ENCODE measurements around the gene PRTG.
A peak's percentile ranks its signal among the peaks of the same experiment; 100 is the strongest.
"Not testable (repeated sequence)": the region's sequence is repeated elsewhere in the genome, so short reads cannot be mapped to it uniquely, and the experiment has no call there.

PRTG gene

DNA sequence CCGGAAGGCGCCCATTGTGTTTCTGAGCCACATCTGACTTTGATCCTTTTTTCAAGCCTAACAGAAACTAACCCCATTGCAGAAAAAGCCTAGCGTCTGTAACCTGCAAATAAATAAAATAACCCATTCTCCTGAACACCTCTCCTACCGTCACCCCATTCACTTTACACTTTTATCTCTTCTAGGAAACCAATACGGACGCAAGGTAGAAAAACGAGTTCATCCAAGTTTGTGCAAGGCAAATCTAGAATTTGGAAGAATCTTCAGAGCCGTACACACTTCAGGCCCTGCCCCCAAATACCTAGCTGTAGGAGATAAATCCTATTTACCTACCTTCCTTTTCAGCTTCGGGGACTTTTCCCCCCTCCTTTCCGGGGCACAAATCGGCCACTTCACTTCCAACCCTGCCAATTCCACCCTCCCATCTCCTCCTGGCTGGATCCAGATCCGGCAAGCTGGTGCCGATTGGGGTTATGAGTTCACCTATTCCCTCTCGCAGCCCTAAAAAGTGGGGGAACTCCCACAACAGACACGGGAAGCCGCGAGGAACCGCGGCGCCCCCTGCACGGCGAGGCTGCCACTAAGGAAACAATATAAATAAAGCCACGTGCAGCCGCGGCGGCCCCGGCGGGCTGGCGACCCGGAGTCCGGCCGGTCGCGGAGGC, 987 bp downstream of the PRTG start:
- DNase-seq = peak; percentile 20

DNA sequence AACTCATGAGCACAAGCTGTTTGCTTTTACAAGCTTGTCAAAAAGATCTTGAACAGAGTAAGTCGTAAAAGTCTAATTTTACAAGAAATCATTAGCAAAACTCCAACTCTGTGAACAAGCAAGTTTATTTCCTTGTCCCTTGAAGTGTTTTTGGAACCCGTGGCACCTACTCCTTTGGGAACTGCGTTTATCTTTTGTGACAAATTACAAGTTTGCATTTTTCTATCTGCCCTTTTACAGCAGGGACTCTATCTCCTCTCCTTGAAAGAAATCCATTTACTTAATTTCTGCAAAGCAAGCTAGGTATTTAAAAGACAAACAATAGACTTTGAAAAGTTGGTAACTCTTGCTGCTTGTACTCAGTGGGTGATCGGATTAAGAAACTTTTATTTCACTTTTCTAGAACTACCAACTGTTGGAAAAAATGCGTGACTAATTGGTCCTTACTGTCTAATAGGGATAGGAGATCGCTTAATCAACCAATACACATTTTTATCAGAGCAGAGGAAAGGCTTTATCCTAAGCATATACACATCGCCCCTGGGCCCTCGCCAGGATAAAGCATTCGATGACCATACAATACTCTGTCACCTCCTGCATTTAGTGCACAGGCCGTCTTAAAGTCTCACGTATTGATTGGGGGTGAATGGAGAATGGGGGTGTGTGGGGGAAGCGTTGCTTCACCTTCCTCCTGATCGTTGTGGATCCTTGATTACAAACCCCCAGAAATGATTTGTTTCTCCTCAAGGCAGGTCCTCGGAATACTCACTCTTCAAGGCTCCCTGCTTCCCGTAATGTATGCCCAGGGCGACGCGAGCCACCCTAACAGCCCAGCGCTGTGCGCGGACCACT, 1.7 kb downstream of the PRTG start:
- no peak for DNase-seq

DNA sequence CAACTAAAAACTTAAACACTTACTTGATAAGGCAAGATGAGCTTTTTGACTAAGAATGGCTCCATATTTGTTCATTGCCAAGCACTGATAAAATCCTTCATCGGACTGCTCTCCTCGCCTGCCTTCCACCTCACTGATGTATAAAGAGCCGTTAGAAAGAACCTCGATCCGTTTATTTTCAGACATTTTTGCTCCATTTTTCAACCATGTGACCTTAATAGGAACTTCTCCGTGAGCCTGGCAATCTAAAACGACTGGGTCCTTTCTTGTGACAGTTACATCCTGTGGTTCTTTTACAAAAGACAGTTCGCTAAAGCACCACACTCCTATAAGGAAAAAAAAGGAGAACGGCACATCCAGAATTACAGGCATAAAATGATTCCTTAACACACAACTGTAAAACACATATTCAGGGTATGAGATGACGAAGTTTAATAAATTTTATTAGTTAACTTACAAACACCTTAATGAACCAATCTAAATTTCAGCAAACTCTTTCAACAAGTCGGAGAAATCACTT, 2.5 kb downstream of the PRTG start:
- no peak for DNase-seq

GRCh38 chr15:55739641-55740040, 3.3 kb downstream of the PRTG start:
- no peak for DNase-seq

GRCh38 chr15:55738715-55739114, 4.2 kb downstream of the PRTG start:
- DNase-seq = no peak

GRCh38 chr15:55737373-55737772, 5.6 kb downstream of the PRTG start:
- no peak for DNase-seq

DNA sequence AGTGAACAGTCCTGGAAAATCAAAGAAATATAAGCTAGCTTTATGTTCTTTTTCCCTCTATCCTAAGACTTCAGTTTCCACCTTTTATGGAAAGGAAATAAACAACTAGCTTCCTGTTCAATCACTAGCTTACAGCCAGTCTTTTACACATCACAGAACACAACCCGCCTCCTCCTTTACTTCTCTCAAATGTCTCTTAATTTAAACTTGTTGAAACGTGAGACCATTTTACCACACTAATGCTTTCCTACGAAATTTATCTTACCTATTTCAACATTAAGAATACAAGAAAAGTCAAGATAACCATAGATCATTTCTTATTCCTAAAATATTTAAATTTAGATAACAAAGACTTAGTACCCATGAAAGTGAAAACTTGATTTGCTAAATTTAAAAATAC, 6.2 kb downstream of the PRTG start:
- DNase-seq = no peak

GRCh38 chr15:55734641-55735040, 8.3 kb downstream of the PRTG start:
- no peak for DNase-seq

DNA sequence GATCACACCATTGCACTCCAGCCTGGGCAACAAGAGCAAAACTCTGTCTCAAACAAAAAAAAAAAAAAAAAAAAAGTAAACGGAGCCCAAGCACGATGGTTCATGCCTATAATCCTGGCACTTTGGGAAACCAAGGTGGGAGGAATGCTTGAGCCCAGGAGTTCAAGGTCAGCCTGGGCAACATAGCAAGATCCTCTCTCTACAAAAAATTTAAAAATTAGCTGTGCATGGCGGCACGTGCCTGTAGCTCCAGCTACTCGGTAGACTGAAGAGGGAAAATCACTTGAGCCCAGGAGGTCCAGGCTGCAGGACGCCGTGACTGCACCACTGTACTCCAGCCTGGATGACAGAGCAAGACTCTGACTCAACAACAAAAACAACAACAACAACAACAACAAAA, 9.5 kb downstream of the PRTG start:
- not testable (repeated sequence) for DNase-seq

- DNase-seq = no peak
Observed at GRCh38 chr15:55721554-55722185, 21.3 kb downstream of the PRTG start.

GRCh38 chr15:55715355-55716076, 27.4 kb downstream of the PRTG start:
- DNase-seq = no peak

DNA sequence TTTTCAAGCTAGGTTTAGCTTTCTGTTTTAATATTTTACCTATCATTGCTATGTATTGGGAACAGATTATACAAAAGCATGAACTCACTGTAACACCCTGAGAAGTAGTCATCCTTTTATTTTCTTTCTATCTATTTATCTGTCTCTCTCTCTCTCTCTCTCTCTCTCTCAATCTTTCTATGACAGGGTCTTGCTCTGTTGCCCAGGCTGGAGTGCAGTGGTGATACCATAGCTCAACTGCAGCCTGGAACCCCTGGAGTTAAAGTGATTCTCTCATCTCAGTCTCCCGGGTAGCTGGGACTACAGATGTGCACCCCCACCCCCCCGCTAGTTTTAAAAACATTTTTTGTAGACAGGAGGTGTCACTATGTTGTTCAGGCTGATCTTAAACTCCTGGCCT, 28.9 kb downstream of the PRTG start:
- no peak for DNase-seq

- no peak for DNase-seq
Observed at GRCh38 chr15:55712363-55712762, 30.6 kb downstream of the PRTG start.

GRCh38 chr15:55710286-55710685, 32.7 kb downstream of the PRTG start:
- no peak for DNase-seq

- no peak for DNase-seq
Observed at GRCh38 chr15:55709458-55709857, 33.5 kb downstream of the PRTG start.

- no peak for DNase-seq
Observed at GRCh38 chr15:55708720-55709119, 34.2 kb downstream of the PRTG start.

GRCh38 chr15:55707951-55708350, 35.0 kb downstream of the PRTG start:
- DNase-seq = no peak

GRCh38 chr15:55707518-55707917, 35.4 kb downstream of the PRTG start:
- DNase-seq = no peak

DNA sequence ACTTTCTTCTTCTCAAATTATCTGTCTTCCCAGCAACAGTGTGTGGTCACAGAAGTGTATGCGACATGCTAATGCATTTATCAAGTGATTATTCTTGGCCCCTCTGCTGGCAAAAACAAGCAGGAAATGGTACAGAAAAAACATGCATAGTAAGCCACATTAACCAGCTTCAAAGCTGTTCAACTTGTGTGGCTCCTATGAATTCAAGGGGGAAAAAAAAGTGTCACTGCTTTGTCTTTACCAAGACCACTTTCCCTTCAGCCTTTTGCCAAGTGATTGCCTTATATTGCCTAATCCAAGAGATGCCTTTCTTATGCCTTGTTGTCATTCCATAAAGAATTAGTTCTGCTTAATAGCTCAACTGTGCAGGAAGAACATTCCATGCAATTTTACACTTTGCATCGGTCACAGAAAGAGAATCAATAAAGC, 39.1 kb downstream of the PRTG start:
- DNase-seq = no peak

GRCh38 chr15:55700876-55701275, 42.1 kb downstream of the PRTG start:
- no peak for DNase-seq

DNA sequence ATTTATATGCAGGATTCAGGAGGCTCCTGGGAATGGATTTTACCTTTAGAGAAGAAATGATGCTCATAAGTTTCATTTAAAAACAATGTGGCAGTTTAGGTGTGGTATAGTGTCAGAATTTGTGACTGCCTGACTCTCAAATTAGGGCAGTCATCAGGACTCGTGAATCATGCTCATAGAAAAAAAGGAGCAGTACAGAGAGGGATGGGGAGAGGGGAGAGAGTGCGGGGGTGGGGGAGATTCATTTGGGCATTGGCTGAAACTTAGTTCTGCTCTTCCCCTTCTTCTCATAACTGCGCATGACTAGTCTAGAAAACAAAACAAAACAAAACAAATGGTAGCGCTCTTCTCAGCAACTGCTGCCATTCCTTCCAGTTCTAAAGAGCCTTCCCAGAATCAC, 44.3 kb downstream of the PRTG start:
- no peak for DNase-seq

DNA sequence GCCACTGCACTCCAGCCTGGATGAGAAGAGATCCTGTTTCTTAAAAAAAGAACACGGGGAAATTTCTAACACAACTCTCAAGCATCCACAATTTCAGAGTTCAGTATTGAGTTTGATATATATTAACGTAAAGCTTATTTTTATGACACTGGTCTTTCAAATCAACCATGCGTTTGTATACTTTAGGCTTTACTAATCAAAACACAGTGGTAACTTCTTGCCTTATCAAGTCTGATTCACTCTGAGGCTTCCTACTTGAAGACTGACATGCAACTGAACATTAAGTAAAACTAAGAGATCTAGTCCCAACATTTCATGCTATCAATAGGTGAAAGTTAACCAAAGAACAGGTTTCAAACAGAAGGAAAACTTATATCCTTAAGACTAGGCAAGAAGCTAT, 46.7 kb downstream of the PRTG start:
- no peak for DNase-seq

- no peak for DNase-seq
Observed at GRCh38 chr15:55695432-55695831, 47.5 kb downstream of the PRTG start.

All from NCI-H1417 treated with DMSO at 0.1 percent for 48 hours (cell line).